HG03097 (cell line): ENCODE data around the gene VAC14.
A peak's percentile ranks its signal among the peaks of the same experiment; 100 is the strongest.

Source experiments
- ATAC-seq: cut with Tn5 transposase; IDR thresholded peaks from one replicate; pipeline ENCODE4 v1.9.1; 2021; ENCODE audit not compliant: unreplicated experiment, low FRiP score

The VAC14 gene

GRCh38 chr16:70696952-70697593 lies 103.9 kb downstream of the VAC14 start:
- ATAC-seq = no peak

- no peak for ATAC-seq
Measured at GRCh38 chr16:70696355-70696754, 104.6 kb downstream of the VAC14 start.

DNA sequence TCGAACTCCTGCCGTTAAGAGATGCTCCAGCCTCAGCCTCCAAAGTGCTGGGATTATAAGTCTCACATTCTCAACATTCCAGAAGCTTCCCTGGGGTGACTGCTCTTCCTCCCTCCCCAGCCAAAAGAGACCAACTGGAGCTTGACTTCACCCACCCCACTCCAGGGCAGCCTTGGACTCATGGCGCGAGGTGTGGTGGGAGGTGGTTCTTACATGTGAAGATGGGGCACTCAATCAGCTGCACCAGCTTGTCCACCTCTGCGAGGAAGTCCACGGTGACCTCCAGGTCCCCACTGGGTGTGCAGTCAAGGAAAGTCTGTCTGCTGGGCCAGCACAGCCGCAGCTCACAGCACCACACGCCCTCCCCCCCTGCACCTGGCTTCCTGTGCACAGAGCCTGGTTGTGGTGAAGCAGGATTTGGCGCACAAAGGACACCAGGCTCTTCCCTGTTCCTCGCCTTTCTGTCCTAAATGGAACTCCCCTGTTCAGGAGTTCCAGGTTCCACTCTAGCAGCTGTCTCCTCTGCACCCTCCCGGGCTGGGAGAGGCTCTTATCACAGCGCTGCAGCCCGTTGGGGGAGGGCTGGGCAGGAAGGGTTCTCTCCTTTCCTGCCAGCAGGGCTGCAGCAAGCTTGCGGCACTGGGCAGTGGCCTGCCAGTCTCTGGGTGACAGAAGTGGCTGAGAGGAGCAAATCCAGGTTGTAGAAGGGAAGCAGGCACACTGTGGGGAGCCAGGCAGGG lies 105.5 kb downstream of the VAC14 start:
- peak; percentile 50 for ATAC-seq

GRCh38 chr16:70694868-70695218 lies 106.1 kb downstream of the VAC14 start:
- no peak for ATAC-seq

DNA sequence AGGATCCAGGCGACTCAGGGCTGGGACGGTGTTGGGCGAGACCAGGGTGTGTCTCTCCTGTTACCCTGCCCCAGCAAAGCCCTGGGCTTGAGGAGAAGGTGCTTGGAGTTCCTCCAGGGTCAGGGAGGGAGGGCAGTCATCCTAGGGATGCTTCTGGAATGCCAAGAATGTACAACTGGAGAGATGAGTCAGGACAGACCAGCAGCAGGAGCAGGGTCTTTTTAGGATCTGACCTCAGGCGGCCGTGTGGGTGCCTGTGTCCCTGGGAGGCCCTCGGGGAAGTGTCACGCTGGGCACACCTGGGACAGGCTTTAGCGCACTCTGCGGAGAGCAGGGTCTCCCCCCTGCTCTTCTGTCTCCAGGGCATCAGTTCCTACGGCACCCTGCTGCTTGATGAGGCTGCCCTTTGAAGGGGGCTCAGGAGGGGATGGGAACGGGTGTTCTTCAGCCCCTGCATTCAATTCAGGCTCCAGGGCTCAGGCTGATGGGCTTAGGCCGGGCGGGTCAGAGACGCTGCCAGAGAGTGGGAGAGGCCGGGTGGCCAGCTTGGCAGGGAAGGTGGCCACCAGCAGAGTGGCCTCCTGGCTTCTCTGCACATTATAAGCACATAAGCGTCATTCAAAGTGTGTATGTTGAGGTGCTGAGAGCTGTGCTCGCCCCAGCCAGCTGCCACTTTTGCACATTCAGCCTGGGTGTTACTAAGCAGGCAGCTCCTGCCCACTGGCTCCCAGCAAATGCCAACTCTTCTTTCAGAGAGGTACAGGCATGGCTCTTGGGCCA lies 106.7 kb downstream of the VAC14 start:
- no peak for ATAC-seq

DNA sequence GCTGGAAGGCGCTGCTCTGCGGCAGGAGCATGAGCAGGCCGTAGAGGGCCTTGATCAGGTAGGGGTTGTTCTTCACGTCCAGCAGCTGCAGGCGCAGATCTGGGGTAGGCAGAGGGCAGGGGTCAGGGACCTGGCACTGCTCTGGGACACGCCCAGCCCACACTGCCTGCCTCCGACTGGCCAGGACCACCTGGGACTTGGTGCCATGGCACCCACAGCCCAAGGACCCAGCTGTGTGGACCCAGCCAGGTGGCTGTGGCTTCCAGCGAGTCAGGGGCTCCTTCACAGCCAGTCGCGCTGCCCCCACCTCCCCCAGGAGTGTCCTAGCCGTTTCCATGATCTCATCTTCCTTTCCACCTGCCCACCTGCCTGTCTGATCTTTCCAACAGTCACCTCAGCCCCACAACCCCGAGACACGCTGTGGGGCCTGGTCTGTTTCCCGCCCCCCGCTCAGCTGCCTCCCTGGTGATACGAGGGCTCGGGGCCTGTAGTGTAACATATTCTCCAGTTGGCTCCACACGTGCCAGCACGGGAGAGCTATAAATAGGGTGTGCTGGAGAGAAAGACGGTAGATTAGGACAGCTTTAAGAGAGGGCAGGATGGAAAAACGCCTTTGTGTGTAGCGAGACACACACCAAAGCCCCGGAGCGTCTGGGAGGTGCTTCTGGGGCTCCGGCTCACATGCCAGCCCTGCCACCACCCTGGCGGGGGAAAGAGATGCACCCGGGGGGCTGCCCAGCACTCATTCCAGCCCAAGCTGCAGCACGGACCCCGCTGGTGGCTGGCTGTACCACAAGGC lies 107.9 kb downstream of the VAC14 start:
- no peak for ATAC-seq

DNA sequence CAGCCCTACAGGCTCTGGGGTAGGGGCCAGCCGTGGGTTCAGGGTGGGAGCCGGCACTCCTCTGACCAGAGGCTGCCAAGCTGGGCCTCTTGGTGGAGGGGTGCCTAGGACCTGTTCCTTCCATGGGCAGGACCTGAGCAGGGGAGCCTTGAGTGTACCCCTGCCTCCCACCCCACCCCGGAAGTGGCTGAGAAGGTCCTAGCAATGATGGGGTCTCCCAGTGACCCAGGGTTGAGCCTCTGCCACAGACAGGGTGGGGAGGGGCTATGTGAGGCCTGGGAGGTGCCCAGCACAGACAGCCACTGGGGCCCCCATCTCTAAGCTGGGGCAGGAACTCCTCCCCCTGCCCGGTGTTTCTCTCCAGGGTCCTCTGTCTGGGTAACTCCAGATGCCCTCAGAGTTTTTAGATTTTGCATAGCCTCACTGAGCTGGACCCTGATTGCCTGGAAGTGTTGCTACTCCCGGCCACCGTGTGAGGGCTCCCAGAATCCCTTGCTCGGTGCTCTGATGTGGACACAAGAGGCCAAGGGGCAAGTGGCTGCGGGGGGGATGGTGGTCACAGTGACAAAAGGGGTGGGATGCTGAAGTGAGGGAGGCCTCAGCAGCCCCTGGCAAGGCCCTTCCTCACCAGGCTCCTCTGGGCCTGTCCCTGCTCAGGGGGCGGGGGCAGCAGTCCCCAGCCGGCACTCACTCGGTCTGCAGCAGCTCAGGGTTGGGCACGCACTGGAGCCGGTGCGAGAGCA lies 108.7 kb downstream of the VAC14 start:
- ATAC-seq = no peak

- ATAC-seq = no peak
Measured at GRCh38 chr16:70691223-70692129, 109.5 kb downstream of the VAC14 start.

DNA sequence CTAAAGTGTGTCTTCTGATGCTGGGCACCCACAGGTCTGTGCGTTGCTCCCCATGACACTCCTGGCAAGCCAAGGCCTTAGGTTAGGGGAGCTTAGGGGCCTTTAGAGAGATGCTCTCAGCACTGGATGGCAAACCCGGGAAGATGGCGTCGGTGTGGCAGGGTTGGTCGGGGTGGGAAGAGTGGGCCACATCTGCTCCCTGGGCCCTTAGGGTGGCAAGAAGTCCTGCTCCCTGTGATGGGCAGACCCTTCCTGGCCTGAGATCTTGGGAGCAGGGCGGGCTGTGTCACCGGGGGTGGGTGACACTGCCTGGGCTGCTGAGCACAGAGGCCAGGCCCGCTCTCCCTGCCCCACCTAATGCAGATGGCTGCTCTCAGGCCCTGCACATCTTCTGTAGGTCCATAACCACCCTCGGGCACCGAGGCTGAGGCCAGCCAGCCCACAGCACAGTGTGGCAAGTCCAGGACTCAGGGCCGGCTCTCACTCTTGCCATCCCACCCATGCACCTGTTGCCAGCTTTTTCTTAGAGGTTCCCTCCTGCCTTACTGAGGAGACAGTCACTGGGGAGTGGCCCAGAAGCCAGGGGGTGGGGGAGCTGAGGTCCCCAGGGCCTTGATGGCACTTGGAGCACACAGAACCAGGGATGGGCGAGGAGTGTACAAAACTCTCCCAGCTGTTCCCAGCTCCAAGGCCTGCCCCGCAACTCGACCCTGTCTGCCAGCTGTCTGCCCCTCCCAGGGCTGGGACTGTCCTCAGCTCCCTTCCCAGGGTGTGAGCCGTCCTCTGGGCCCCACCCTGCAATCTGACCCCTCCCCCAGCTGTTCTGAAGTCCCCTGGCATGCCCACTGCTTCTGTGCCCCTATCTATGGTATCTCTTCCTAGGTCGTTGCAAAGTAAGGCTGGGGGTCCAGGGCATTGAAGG lies 110.7 kb downstream of the VAC14 start:
- ATAC-seq = no peak

- ATAC-seq = no peak
Measured at GRCh38 chr16:70689035-70689969, 111.7 kb downstream of the VAC14 start.

GRCh38 chr16:70688246-70688742 lies 112.7 kb downstream of the VAC14 start:
- ATAC-seq = no peak

DNA sequence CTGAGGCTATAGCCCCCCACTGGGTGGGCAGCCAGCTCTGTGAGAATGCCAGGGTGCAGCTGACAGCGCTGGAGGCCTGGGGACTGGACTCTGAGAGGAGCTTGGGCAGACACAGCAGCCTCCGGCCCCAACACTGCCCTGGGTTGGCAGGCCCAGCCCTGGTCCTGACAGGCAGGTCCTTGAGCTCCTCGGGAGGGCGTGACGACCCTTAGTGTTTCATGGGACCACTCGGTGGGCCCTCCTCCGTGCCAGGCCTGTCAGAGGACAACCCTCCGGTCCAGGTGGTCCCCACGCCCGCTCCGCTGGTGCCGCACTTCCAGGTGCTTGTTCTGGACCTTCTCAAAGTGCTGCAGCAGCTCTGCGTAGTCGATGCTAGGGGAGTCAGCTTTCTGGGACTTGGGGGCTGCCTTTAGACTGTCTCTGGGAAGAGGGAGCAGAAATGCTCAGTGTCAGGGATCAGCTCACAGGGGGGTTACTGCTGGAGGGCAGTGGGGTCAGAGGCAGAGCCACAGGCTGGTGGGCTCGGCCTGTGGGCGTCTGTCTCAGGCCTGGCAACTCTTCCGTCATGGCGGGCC lies 113.2 kb downstream of the VAC14 start:
- ATAC-seq = no peak

DNA sequence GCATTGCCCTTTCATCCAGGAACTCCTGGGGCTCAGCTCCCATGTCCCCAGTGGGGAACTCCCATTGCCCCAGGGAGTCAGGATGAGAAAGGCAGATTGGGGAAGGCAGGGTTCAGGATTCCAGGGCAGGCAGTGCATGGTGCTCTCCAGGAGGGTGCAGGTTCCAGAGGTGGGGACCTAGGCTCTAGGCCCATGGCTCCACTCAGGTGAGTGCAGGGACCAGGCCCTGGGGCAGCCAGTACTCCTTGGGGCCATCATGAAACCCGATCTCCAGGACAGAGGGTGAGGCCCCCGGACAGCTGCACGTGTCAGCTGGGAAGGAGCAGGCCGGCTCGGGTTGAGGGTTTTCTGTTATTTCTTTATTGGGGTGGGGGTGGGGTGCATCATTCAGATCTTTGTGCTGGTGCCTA lies 113.9 kb downstream of the VAC14 start:
- ATAC-seq = no peak

DNA sequence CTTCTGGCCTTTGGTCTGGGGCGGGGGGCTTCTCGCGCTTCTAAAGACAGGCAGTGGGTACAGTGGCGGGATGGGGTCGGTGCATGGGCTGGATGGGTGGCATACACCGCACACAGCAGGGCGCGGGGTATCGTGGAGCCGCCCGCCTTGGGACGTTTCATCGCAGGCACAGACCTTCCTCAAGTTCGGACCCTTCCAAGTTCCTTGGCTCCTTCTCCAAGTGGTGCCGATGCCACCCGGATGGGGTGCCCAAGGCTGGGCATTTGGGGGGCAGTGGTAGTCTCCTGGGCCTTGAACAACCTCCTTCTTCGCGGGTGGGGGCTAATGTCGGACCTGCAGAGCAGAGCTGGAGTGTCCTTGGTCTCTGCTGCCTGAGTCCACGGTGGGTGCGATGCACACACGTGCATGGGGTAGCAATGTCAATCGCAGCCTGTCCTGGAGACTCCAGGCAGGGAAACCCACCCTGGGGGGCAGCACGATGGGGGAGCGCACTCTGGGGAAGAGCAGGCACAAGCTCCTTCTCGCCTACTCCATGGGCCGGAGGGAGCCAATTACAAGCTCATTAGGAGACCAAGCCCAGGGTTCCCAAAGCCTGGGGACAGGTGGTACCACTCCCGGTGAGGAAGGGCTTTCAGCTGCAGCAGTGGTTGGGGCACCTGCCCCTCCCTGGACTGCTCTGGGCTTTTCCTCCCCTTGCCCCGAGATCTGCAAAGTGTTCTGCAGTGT lies 114.4 kb downstream of the VAC14 start:
- no peak for ATAC-seq

GRCh38 chr16:70685938-70686375 lies 115.0 kb downstream of the VAC14 start, which contains the start of gene MTSS2:
Gene MTSS2 (minus strand): TSS chr16:70686053. CDS start chr16:70685791, 262 bp downstream.
- no peak for ATAC-seq
